HG03439 (cell line): ENCODE measurements around the gene C19orf73.

ENCODE experiments used
- ATAC-seq: cut with Tn5 transposase; IDR thresholded peaks from one replicate; pipeline ENCODE4 v1.9.1; 2021; ENCODE audit warnings: mild to moderate bottlenecking, moderate library complexity; ENCODE audit not compliant: unreplicated experiment

The C19orf73 gene, protein sequence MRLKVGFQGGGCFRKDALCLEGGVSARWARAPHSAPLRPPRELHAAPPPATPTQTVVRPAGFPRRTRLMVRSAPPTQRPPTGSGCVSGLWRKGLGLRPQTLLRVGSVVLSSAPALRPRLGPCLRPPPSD

GRCh38 chr19:49118565-49119410 lies at the start of gene C19orf73:
TSS of gene C19orf73 (minus strand) at chr19:49119143. CDS start at chr19:49119022, 121 bp downstream.
- peak; percentile 77 for ATAC-seq

DNA sequence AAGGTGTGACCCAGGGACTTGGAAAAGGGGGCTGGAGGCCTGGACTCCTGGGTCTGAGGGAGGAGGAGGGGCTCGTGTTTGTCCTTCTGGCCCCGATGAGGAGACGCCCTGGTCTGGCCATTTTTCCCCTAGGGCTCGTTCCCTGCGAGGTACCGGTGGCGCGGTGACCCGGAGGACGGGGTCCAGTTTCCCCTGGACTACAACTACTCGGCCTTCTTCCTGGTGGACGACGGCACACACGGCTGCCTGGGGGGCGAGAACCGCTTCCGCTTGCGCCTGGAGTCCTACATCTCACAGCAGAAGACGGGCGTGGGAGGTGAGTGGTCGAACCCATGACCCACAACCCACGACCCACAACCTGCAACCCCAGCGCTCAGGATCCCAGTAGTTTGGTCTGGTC lies 49.5 kb upstream of the C19orf73 start:
- no peak for ATAC-seq

DNA sequence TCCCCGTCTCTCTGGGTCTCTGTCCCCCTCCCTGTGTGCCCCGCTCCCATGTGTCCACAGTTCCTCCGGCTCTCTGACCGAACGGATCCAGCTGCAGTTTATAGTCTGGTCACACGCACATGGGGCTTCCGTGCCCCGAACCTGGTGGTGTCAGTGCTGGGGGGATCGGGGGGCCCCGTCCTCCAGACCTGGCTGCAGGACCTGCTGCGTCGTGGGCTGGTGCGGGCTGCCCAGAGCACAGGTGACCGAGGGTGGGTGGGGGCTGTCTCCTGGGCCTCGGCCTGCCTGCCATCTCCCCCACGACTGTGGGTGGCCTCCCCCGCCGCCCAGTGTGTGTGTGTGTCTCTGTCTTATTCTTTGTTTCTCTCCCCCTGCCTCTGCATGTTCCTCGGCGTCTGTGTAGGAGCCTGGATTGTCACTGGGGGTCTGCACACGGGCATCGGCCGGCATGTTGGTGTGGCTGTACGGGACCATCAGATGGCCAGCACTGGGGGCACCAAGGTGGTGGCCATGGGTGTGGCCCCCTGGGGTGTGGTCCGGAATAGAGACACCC lies 49.0 kb upstream of the C19orf73 start:
- no peak for ATAC-seq

- no peak for ATAC-seq
Measured at GRCh38 chr19:49165865-49166301, 46.9 kb upstream of the C19orf73 start.

- no peak for ATAC-seq
Measured at GRCh38 chr19:49165111-49165750, 46.3 kb upstream of the C19orf73 start.

DNA sequence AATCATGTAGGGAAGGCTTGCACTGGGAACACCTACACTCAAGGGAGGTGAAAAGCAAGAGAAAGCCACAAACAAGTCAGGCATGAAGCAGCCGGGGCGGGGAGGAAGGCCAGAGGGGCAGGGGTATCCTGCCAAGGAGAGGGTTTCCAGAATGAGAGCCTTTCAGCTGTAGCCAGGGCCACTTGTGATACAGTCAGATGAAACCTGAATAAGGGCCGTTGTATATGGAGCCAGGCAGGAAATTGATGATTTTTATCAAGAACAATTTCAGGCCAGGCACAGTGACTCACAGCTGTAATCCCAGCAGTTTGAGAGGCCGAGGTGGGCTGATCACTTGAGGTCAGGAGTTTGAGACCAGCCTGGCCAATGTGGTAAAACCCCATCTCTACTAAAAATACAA lies 43.0 kb upstream of the C19orf73 start:
- ATAC-seq: no peak

DNA sequence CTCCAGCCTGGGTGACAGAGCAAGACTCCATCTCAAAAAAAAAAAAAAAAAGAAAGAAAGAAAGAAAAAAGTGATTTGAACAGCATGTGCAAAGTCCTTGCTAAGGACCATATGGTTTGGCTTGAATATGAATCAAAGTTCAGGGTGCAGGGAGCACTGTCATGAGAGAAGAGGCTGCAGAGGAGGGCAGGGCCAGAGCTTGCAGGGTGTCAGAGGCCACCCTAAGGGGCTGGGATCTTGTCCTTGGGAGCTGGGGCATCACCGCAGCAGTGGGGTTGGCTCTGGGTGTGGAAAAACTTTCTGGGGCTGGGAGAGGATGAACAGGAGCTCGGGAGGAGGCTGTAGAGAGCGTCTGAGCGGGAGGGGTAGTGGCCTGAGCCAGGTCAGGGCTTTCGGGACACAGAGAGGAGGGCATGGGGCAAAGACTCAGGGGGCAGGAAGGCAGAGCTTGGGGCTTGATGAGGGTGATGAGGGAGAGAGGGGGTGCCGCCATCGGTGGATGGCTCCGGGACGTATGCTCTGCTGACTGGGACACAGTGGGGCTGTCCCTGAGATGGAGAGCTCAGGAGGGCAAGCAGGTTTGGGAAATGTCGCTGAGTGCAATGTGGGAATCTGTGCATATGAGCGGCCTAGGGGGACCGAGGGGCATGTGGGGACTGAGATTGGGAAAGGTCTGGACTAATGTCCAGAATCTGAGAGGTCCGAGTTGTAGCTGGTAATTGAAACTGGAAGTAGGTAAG lies 41.7 kb upstream of the C19orf73 start:
- no peak for ATAC-seq

- no peak for ATAC-seq
Measured at GRCh38 chr19:49157445-49158224, 38.7 kb upstream of the C19orf73 start, which contains the start of gene TRPM4. TSS of gene TRPM4 (plus strand) at chr19:49157792. CDS start at chr19:49157867, 75 bp downstream.

DNA sequence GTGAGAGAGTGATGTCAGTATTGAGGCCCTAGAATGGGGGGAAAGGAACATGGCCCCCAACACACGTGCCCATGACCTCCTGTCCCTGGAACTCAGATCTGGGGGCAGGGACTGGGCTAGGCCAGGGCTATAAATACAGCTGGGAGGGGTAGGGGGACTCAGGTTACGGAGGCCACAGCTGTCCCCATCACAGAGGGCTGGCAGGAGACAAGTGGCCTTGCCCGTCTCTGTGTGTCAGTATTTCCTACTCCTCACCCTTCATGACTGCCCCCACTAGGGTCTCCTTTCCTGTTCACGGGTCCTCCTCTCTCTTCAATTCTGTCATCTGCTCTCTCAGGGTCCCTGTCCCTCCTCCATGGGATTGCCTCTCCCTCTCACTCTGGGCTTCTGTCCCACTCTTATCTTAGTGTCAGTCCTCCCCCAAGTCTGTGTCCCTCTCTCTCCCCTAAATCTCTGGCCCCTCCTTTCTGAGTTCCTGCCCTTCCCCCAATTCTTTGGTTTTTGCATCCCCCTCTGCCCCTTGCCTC lies 36.9 kb upstream of the C19orf73 start:
- ATAC-seq: no peak

DNA sequence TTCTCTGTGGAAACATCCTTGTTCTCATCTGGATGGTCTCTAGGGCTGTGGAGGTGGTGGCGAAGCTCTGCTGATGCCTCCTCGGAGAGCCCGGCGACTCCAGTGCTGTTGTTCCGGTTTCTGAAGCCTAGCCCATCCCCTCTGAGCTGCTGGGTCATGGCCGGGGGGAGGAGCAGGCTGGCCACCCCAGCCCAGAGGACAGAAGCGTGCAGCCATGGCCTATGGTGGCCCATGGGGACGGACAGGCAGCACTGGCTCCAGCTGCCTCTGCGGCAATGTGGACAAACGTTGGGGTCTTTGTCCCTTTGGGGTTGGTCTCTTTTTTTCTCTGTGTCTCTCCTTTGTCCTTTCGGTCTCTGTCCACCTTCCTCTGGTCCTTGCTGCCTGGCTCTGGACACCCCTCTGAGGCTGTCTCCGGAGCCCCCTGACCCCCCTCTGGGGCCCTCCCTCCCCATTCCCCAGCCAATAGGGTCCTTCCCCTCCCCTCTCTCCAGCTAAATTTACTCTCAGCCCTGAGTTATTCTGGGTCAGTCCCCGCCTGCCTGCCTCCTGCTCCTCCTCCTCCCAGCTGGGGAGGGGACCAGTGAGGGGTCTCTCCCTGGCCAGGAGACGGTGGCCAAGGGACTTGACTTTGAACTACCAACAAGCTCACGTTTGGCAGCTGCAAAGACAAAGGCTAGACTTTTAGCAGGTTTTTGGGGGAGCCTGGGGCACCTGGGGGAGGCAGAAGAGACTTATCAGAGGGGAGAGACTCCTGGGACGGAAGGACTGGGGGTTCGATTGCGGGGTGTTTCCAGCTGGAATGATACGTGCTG lies 36.3 kb upstream of the C19orf73 start, which contains the start of gene HRC:
HRC (minus strand) TSS at position 392 of the 815 bp plus-strand sequence; CDS start at position 233, 159 bp downstream.
- ATAC-seq: no peak

DNA sequence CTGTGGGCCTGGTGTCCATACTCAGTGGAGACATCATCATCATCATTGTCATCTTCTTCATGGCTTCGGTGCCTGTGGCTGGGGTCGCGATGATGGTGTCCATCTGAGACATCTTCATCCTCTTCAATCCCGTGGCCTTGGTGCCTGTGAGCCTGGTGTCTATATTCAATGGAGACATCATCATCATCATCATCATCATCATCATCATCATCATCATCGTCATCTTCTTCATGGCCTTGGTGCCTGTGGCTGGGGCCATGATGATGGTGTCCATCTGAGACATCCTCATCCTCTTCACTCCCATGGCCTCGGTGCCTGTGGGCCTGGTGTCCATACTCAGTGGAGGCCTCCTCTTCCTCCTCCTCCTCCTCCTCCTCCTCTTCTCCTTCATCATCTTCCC lies 35.3 kb upstream of the C19orf73 start:
- no peak for ATAC-seq

DNA sequence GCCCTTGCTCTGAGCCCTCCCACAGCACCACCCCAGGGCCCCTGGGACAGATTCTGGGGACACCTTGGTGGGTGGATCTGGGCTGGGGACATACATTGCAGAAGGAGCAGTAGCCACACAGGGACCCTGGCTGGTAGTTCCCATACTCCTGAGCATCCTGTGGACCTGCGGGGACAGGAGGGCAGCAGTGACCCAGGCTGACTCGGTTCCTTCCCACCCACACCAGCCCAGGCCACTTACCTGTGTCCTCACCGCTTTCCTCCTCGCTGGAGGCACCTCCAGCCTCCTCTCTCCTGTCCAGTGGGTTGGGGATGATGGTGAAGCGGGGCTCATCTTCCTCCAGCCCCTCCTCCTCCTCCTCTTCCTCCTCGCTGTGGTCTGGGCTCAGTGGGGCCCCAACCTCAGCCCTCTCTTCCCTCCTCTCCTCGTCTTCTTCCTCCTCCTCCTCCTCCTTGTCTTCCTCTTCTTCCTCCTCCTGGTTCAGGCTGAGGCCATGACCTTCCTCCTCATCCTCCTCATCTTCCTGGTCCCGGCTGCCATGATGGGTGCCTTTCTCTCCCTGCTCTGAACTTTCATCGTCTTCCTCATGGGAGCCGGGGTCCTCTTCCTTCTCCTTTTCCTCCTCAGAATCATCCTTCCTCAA lies 34.3 kb upstream of the C19orf73 start:
- no peak for ATAC-seq

- no peak for ATAC-seq
Measured at GRCh38 chr19:49152119-49152550, 33.2 kb upstream of the C19orf73 start.

- ATAC-seq: no peak
Measured at GRCh38 chr19:49151267-49152118, 32.5 kb upstream of the C19orf73 start.

GRCh38 chr19:49150944-49151243 lies 32.0 kb upstream of the C19orf73 start:
- no peak for ATAC-seq

DNA sequence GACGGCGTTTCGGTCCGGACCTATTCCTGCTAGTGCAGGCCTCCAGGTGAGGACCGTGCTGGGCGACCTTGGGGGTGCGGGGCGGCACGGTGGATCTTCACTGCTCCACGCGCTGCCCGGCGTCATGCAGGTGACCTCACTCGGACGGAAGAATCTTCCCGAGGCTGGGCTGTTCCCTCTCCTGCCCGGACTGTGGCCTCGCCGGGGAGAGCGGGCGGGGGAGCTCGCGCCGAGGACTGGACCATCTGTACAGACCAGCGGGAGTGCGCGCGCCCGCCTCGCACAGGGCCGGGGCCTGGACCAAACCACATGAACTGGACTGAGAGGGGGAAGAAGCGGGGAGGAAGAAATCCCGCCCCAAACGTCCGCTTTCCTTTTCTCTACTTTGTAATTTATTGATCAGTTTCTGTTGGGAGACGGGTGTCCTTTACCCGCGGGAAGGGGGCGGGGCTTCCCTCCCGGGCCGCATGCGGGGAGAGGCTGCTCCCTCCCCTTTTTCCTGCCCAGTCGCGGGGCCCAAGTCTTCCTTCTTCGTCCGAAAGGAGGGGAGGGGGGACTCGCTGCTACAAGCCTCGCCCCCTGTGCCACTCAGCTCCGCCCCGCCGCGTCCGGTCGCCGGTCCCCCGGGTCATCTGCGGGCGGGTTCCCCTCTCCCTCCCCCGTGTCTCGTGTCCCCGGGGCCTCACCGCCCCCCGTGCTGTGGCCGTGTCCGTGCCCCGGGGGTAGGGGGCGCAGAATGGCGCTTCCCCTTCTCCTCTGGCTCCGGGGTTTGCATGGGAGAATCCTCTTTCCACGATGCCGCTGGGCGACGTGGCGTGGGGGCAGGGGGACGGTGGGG lies 31.4 kb upstream of the C19orf73 start:
- ATAC-seq: no peak

DNA sequence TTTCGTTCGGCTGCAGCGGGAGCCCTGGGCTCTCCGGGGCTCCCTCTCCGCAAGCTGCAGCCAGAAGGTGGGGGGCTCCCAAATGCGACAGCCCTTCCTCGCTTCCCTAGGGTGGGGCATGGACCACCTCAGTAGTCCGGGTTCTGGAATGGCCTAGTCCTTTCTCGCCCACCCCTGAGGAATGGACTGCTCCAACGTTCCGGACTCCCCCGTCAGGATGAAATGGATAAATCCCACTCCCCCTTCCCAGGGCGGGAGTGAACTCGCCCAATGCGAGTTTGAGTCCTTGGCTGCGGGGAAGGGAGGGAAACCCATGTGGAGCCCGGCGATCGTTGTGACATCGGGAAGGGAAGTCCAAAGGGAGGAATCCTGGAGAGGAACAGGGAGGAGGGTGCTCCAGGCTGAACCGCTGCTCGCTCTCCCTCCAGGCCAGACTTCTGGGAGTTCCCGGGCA lies 30.7 kb upstream of the C19orf73 start:
- ATAC-seq: no peak
